GM12878 (cell line): Measurements from ENCODE around the gene TMEM235. TPM values are rescaled to one million over a fixed set of nuclear protein-coding genes. Genes with fewer than 3 reads are reported as not detected.

Source experiments
- ATAC-seq: fragments of 200-7000 bp; cut with Tn5 transposase; 3 replicates; pipeline ENCODE4 v1.9.1; 2020; ENCODE audit warnings: mild to moderate bottlenecking, moderate library complexity
- BruUV-seq: library from RNA; stranded (reverse); fragments of 400-500 nt; replicated peaks from 2 replicates; lab custom pipeline; 2021; lab: Mats Ljungman, UMichigan
- CTCF ChIA-PET: fragments of 300-600 bp; sonication (Branson Sonifier 250); formaldehyde crosslinking; extraction: SDS; loops from one replicate; lab custom pipeline; 2021; ENCODE audit warnings: inconsistent platforms; lab: Yijun Ruan, JAX
- POLR2A ChIA-PET: fragments of 350-600 bp; formaldehyde crosslinking; extraction: SDS; loops from one replicate; lab custom pipeline; 2021; ENCODE audit warnings: inconsistent platforms; lab: Charles Lee
- RAD21 ChIA-PET: fragments of 300-600 bp; sonication (Branson Sonifier 250); formaldehyde crosslinking; loops from one replicate; lab custom pipeline; 2023; ENCODE audit warnings: antibody characterized with exemption; ENCODE audit not compliant: unreplicated experiment; lab: Charles Lee
- SMC1A ChIA-PET: fragments of 300-600 bp; sonication (Branson Sonifier 250); formaldehyde crosslinking; loops from one replicate; lab custom pipeline; 2023; ENCODE audit not compliant: unreplicated experiment, uncharacterized antibody; lab: Charles Lee
- DNase-seq: peaks from one replicate; pipeline ENCODE4 v3.0.0-alpha.2; 2011; ENCODE audit warnings: low read depth, low spot score
- FAIRE-seq: peaks from 3 replicates; lab custom pipeline; 2011; peaks lifted over from hg19 to GRCh38; lab: Jason Lieb, UNC
- H2AFZ ChIP-seq: 2 replicates; pipeline ENCODE4 v1.6.0; 2011; ENCODE audit warnings: low read depth, low read length, control low read depth; ENCODE audit not compliant: control insufficient read depth
- H3K27ac ChIP-seq: 2 replicates; pipeline ENCODE4 v1.5.1; 2011; ENCODE audit warnings: control low read depth; ENCODE audit not compliant: control insufficient read depth, insufficient read depth
- H3K27me3 ChIP-seq, 2 experiments: replicated peaks in 1 of 2; 2 replicates each; pipeline versions ENCODE4 v1.6.0 to v1.6.1; 2011; ENCODE audit warnings: low read length in 1 of 2; ENCODE audit not compliant: control insufficient read depth in 2 of 2, insufficient read depth in 2 of 2
- H3K36me3 ChIP-seq, 2 experiments: 2 replicates each; pipeline ENCODE4 v1.5.1; 2011; ENCODE audit warnings: low read length in 1 of 2; ENCODE audit not compliant: control insufficient read depth in 2 of 2, insufficient read depth in 2 of 2
- H3K4me1 ChIP-seq: 2 replicates; pipeline ENCODE4 v1.6.1; 2011; ENCODE audit warnings: mild to moderate bottlenecking, low read length, moderate library complexity, mixed read lengths; ENCODE audit not compliant: control insufficient read depth, insufficient read depth
- H3K4me2 ChIP-seq: 2 replicates; pipeline ENCODE4 v1.6.0; 2011; ENCODE audit warnings: control low read depth; ENCODE audit not compliant: control insufficient read depth, insufficient read depth
- H3K4me3 ChIP-seq: fragments of 200-600 bp; sonication (generic); 2 replicates; pipeline ENCODE4 v1.5.1; 2016
- H3K79me2 ChIP-seq: 2 replicates; pipeline ENCODE4 v1.6.0; 2011; ENCODE audit warnings: low read length; ENCODE audit not compliant: control insufficient read depth, insufficient read depth
- H3K9ac ChIP-seq: 2 replicates; pipeline ENCODE4 v1.8.0; 2011; ENCODE audit warnings: low read length, control low read depth, mixed read lengths; ENCODE audit not compliant: control insufficient read depth, insufficient read depth
- H3K9me3 ChIP-seq: replicated peaks from 3 replicates; pipeline ENCODE4 v1.5.1; 2011; ENCODE audit warnings: mild to moderate bottlenecking, low read length; ENCODE audit not compliant: control insufficient read depth, insufficient read depth
- H4K20me1 ChIP-seq: 2 replicates; pipeline ENCODE4 v1.6.0; 2011; ENCODE audit not compliant: control insufficient read depth, insufficient read depth
- JUNB ChIP-seq: IDR thresholded peaks from 2 replicates; pipeline ENCODE4 v1.6.1; 2016; ENCODE audit warnings: antibody characterized with exemption, mild to moderate bottlenecking
- NKRF ChIP-seq: fragments of 450-650 bp; conservative IDR thresholded peaks from 2 replicates; pipeline ENCODE4 v1.6.1; 2017; ENCODE audit warnings: mild to moderate bottlenecking, moderate library complexity
- PAX8 ChIP-seq: fragments of 450-650 bp; IDR thresholded peaks from 2 replicates; pipeline ENCODE4 v1.6.1; 2017; ENCODE audit warnings: mild to moderate bottlenecking, moderate library complexity
- POLR2AphosphoS5 ChIP-seq: IDR thresholded peaks from 2 replicates; pipeline ENCODE4 v1.6.1; 2011; ENCODE audit warnings: mild to moderate bottlenecking, low read length, inconsistent platforms
- RBBP5 ChIP-seq: fragments of 200-600 bp; sonication (generic); conservative IDR thresholded peaks from 2 replicates; pipeline ENCODE4 v1.6.1; 2016
- RELA ChIP-seq: fragments of 450-650 bp; IDR thresholded peaks from 2 replicates; pipeline ENCODE4 v1.8.0; 2014; ENCODE audit warnings: borderline replicate concordance; ENCODE audit not compliant: partially characterized antibody
- SMAD5 ChIP-seq: IDR thresholded peaks from 2 replicates; pipeline ENCODE4 v1.6.1; 2016; ENCODE audit warnings: antibody characterized with exemption, low read depth
- SMC3 ChIP-seq: IDR thresholded peaks from 2 replicates; pipeline ENCODE4 v1.6.1; 2011; ENCODE audit warnings: low read length, improper control_type of control experiment, borderline replicate concordance
- SP1 ChIP-seq: IDR thresholded peaks from one replicate; pipeline ENCODE4 v1.6.1; 2011; ENCODE audit warnings: low read depth, low read length
- STAT3 ChIP-seq: IDR thresholded peaks from 2 replicates; pipeline ENCODE4 v1.6.1; 2011; ENCODE audit warnings: low read depth, low read length, improper control_type of control experiment
- TAF1 ChIP-seq: IDR thresholded peaks from 2 replicates; pipeline ENCODE4 v1.6.1; 2011; ENCODE audit warnings: mild to moderate bottlenecking, low read depth, low read length, borderline replicate concordance
- WRNIP1 ChIP-seq: IDR thresholded peaks from 2 replicates; pipeline ENCODE4 v1.6.1; 2011; ENCODE audit warnings: low read depth, low read length, improper control_type of control experiment, borderline replicate concordance
- YBX1 ChIP-seq: fragments of 450-650 bp; IDR thresholded peaks from 2 replicates; pipeline ENCODE4 v1.6.1; 2016; ENCODE audit warnings: antibody characterized with exemption
- ZNF384 ChIP-seq: IDR thresholded peaks from 2 replicates; pipeline ENCODE4 v1.6.1; 2012; ENCODE audit warnings: low read depth, mild to moderate bottlenecking, low read length, improper control_type of control experiment, borderline replicate concordance
- WGBS: methylation state at CpG from one replicate; pipeline ENCODE4 v1.1.6; 2016; ENCODE audit warnings: low lambda C conversion rate; ENCODE audit not compliant: insufficient replicate concordance, insufficient coverage; ENCODE audit errors: missing lambda C conversion rate; 5-methylcytosine and 5-hydroxymethylcytosine counted together
- in situ Hi-C: fragments of 300-500 bp; cut with MboI; formaldehyde crosslinking; loops from 9 replicates; pipeline ENCODE4 v1.14.3; 2018; ENCODE audit warnings: mixed read lengths
- intact Hi-C: fragments of 100-400 bp; cut with micrococcal nuclease; formaldehyde crosslinking; loops from one replicate; pipeline ENCODE4 v1.14.2; 2022; ENCODE audit not compliant: unreplicated experiment
- polyA plus RNA-seq, 11 experiments: library from polyadenylated mRNA; depleted of rRNA in 4 of 11; unstranded in 6 of 11; stranded (reverse) in 5 of 11; fragments of >200 nt; fragmentation: Nextera tagmentation in 4 of 11; fragmentation: Illumina TruSeq in 1 of 11; extraction: Ambion mirVana in 4 of 11; extraction: Trizol in 1 of 11; gene quantifications; 1 replicate in 1 of 11; 2 replicates in 10 of 11; pipeline versions ENCODE4 v1.2.1 to v1.2.3, GENCODE V29; 2011 to 2016; ENCODE audit warnings: inconsistent platforms in 2 of 11, missing spikeins in 2 of 11, low read depth in 1 of 11
- total RNA-seq, 4 experiments: library from RNA; depleted of rRNA in 3 of 4; stranded (reverse); fragments of >200 nt in 3 of 4; fragmentation: Illumina TruSeq in 1 of 4; extraction: Trizol in 1 of 4; gene quantifications; 2 replicates each; pipeline versions ENCODE4 v1.2.1 to v1.2.3, GENCODE V29; 2013 to 2021
- TF ChIP-seq, protein P1 (sequence below): IDR thresholded peaks from 2 replicates; pipeline ENCODE4 v1.6.1; 2012; ENCODE audit warnings: mild to moderate bottlenecking, low read depth, low read length

TMEM235 gene
- total and polyA plus RNA-seq, 10 of the 15 experiments (the other 5 are each of a cell fraction or from before 2014, with no cell fraction given) = not detected

DNA sequence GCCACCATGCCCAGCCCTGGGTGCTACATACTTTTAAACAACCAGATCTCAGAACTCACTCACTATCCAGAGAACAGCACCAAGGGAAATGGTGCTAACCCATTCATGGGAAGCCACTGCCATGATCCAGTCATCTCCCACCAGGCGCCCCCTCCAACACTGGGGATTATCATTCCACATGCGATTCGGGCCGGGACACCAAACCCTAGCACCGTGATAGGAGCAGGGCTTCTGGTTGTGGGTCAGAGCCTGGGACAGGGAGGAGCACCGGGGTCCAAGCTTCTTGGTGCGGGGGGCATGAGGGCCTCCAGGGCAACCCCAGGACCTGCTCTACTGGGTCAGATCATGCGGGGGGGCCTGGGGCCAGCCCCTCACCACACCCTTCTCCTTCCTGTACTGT lies 4.5 kb downstream of the TMEM235 start:
- no peak overlapping the region for H2AFZ ChIP-seq
- no peaks in the 10 kb centered on the region for H3K36me3 ChIP-seq
- H3K9me3 ChIP-seq = no peaks in the 10 kb centered on the region
- no peak overlapping the region for H3K4me2 ChIP-seq
- no peaks in the 10 kb centered on the region for H4K20me1 ChIP-seq
- intact Hi-C loops (no loop called here), in situ Hi-C loops (no loop called here)
- TF ChIP-seq WRNIP1 (no peak), STAT3 (no peak), SMAD5 (no peak), JUNB (no peak), PAX8 (no peak), POLR2AphosphoS5 (no peak), SMC3 (no peak), TAF1 (no peak), RELA (no peak), RBBP5 (no peak), NKRF (no peak), SP1 (no peak), ZNF384 (no peak), YBX1 (no peak)
- TF ChIP-seq, protein P1, sequence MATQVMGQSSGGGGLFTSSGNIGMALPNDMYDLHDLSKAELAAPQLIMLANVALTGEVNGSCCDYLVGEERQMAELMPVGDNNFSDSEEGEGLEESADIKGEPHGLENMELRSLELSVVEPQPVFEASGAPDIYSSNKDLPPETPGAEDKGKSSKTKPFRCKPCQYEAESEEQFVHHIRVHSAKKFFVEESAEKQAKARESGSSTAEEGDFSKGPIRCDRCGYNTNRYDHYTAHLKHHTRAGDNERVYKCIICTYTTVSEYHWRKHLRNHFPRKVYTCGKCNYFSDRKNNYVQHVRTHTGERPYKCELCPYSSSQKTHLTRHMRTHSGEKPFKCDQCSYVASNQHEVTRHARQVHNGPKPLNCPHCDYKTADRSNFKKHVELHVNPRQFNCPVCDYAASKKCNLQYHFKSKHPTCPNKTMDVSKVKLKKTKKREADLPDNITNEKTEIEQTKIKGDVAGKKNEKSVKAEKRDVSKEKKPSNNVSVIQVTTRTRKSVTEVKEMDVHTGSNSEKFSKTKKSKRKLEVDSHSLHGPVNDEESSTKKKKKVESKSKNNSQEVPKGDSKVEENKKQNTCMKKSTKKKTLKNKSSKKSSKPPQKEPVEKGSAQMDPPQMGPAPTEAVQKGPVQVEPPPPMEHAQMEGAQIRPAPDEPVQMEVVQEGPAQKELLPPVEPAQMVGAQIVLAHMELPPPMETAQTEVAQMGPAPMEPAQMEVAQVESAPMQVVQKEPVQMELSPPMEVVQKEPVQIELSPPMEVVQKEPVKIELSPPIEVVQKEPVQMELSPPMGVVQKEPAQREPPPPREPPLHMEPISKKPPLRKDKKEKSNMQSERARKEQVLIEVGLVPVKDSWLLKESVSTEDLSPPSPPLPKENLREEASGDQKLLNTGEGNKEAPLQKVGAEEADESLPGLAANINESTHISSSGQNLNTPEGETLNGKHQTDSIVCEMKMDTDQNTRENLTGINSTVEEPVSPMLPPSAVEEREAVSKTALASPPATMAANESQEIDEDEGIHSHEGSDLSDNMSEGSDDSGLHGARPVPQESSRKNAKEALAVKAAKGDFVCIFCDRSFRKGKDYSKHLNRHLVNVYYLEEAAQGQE = no peak
- 63% methylated on average over 8 of the region's 8 CpGs for WGBS
- no peak for ATAC-seq
- no peak for DNase-seq
- BruUV-seq = no TSS peak
- H3K27ac ChIP-seq = no peak overlapping the region
- POLR2A ChIA-PET = no interaction called here
- no peak for FAIRE-seq
- no peak overlapping the region for H3K4me3 ChIP-seq
- CTCF ChIA-PET = no interaction called here
- RAD21 ChIA-PET = no interaction called here
- SMC1A ChIA-PET = no interaction called here
- peaks cover 2% of the 10 kb centered on the region; the same call in 1 of the 2 replicates for H3K4me1 ChIP-seq
- H3K27me3 ChIP-seq = peaks cover 4 to 7% of the 10 kb centered on the region in 2 experiments; a peak in 3 of 4 replicates
- H3K79me2 ChIP-seq = no peaks in the 10 kb centered on the region
- no peak overlapping the region for H3K9ac ChIP-seq
